SK-N-SH treated with all-trans-retinoic acid at 6 μM for 48 hours (cell line): ENCODE results near the gene CACNB2.

Experiments used
- ATAC-seq: fragments of 200-7000 bp; cut with Tn5 transposase; 3 replicates; pipeline ENCODE4 v1.9.1; 2020; ENCODE audit warnings: mild to moderate bottlenecking, moderate library complexity
- ARNTL ChIP-seq: fragments of 450-650 bp; formaldehyde crosslinking; IDR thresholded peaks from 2 replicates; pipeline ENCODE4 v1.5.0; 2020; ENCODE audit warnings: low read depth, mild to moderate bottlenecking, moderate library complexity, borderline replicate concordance
- BACH2 ChIP-seq: fragments of 250-450 bp; sonication (Bioruptor Pico); IDR thresholded peaks from 2 replicates; pipeline ENCODE4 v1.9.0; 2021; ENCODE audit warnings: mild to moderate bottlenecking, borderline replicate concordance
- CREB5 ChIP-seq: fragments of 250-450 bp; sonication (Bioruptor Pico); IDR thresholded peaks from 2 replicates; pipeline ENCODE4 v1.5.1; 2020; ENCODE audit warnings: low read depth, mild to moderate bottlenecking, moderate library complexity
- CSDC2 ChIP-seq: fragments of 250-450 bp; sonication (Bioruptor Pico); IDR thresholded peaks from 2 replicates; pipeline ENCODE4 v1.5.0; 2020; ENCODE audit warnings: mild to moderate bottlenecking, moderate library complexity
- CSRNP3 ChIP-seq: fragments of 250-450 bp; sonication (Bioruptor Pico); IDR thresholded peaks from 2 replicates; pipeline ENCODE4 v1.5.1; 2021; ENCODE audit warnings: mild to moderate bottlenecking, moderate library complexity
- ESRRG ChIP-seq: fragments of 250-450 bp; sonication (Bioruptor Pico); IDR thresholded peaks from 2 replicates; pipeline ENCODE4 v1.6.1; 2021; ENCODE audit warnings: mild to moderate bottlenecking
- GLIS3 ChIP-seq: fragments of 250-450 bp; sonication (Bioruptor Pico); IDR thresholded peaks from 2 replicates; pipeline ENCODE4 v1.5.0; 2020; ENCODE audit warnings: mild to moderate bottlenecking, moderate library complexity
- ISL1 ChIP-seq: fragments of 250-450 bp; sonication (Bioruptor Pico); IDR thresholded peaks from 2 replicates; pipeline ENCODE4 v2.1.2; 2022; ENCODE audit warnings: mild to moderate bottlenecking, moderate library complexity
- OSR1 ChIP-seq: fragments of 250-450 bp; sonication (Bioruptor Pico); IDR thresholded peaks from 2 replicates; pipeline ENCODE4 v1.8.0; 2022; ENCODE audit warnings: moderate library complexity, mild to moderate bottlenecking, inconsistent platforms
- PATZ1 ChIP-seq: fragments of 250-450 bp; sonication (Bioruptor Pico); IDR thresholded peaks from 2 replicates; pipeline ENCODE4 v1.8.0; 2020; ENCODE audit warnings: mild to moderate bottlenecking, moderate library complexity, borderline replicate concordance
- POU6F1 ChIP-seq: fragments of 250-450 bp; sonication (Bioruptor Pico); IDR thresholded peaks from 2 replicates; pipeline ENCODE4 v1.8.0; 2021; ENCODE audit warnings: low read depth, mild to moderate bottlenecking, moderate library complexity, borderline replicate concordance
- PPARA ChIP-seq: fragments of 250-450 bp; sonication (Bioruptor Pico); IDR thresholded peaks from 2 replicates; pipeline ENCODE4 v1.5.0; 2020; ENCODE audit warnings: mild to moderate bottlenecking, borderline replicate concordance
- RARB ChIP-seq: fragments of 250-450 bp; sonication (Bioruptor Pico); IDR thresholded peaks from 2 replicates; pipeline ENCODE4 v1.8.0; 2021; ENCODE audit warnings: mild to moderate bottlenecking, moderate library complexity
- TOX ChIP-seq: fragments of 250-450 bp; sonication (Bioruptor Pico); IDR thresholded peaks from 2 replicates; pipeline ENCODE4 v1.8.0; 2021; ENCODE audit warnings: mild to moderate bottlenecking, moderate library complexity, borderline replicate concordance
- TSHZ2 ChIP-seq: fragments of 250-450 bp; sonication (Bioruptor Pico); IDR thresholded peaks from 2 replicates; pipeline ENCODE4 v1.5.0; 2020; ENCODE audit warnings: mild to moderate bottlenecking, moderate library complexity
- ZFP3 ChIP-seq: fragments of 250-450 bp; sonication (Bioruptor Pico); IDR thresholded peaks from 2 replicates; pipeline ENCODE4 v1.5.0; 2020; ENCODE audit warnings: mild to moderate bottlenecking, moderate library complexity
- ZFP30 ChIP-seq: fragments of 450-650 bp; formaldehyde crosslinking; IDR thresholded peaks from 2 replicates; pipeline ENCODE4 v1.5.0; 2022; ENCODE audit warnings: mild to moderate bottlenecking, moderate library complexity
- ZNF565 ChIP-seq: fragments of 450-650 bp; formaldehyde crosslinking; conservative IDR thresholded peaks from 2 replicates; pipeline ENCODE4 v1.5.0; 2020; ENCODE audit warnings: low read depth, mild to moderate bottlenecking, moderate library complexity
- ZNF70 ChIP-seq: fragments of 450-650 bp; formaldehyde crosslinking; IDR thresholded peaks from 2 replicates; pipeline ENCODE4 v1.5.0; 2020; ENCODE audit warnings: mild to moderate bottlenecking, moderate library complexity
- ZNF8 ChIP-seq: fragments of 450-650 bp; formaldehyde crosslinking; IDR thresholded peaks from 2 replicates; pipeline ENCODE4 v1.5.0; 2020; ENCODE audit warnings: mild to moderate bottlenecking, moderate library complexity

Gene CACNB2

GRCh38 chr10:18368273-18368672, 228.0 kb downstream of the CACNB2 start (continued):
- TF ChIP-seq PATZ1 (CRISPR knock-in tag) (no peak), OSR1 (CRISPR knock-in tag) (no peak)

- peak; percentile 81 for ATAC-seq
- TF ChIP-seq ZNF565 (CRISPR knock-in tag) = no peak
- peak; percentile 55 for TF ChIP-seq ISL1
- no peak for TF ChIP-seq PPARA (CRISPR knock-in tag)
- no peak for TF ChIP-seq RARB (CRISPR knock-in tag)
- no peak for TF ChIP-seq CREB5 (CRISPR knock-in tag)
- no peak for TF ChIP-seq ZNF70 (CRISPR knock-in tag)
These were observed 228.5 kb downstream of the CACNB2 start for GRCh38 chr10:18368682-18369081.

- TF ChIP-seq TSHZ2 (CRISPR knock-in tag) (no peak), ESRRG (no peak), PPARA (CRISPR knock-in tag) (no peak), ARNTL (CRISPR knock-in tag) (no peak), ZNF70 (CRISPR knock-in tag) (no peak), ISL1 (no peak), ZNF8 (CRISPR knock-in tag) (no peak), BACH2 (CRISPR knock-in tag) (no peak), ZNF565 (CRISPR knock-in tag) (no peak), GLIS3 (CRISPR knock-in tag) (no peak), OSR1 (CRISPR knock-in tag) (no peak), ZFP30 (CRISPR knock-in tag) (no peak), TOX (no peak), CSDC2 (CRISPR knock-in tag) (no peak), RARB (CRISPR knock-in tag) (no peak), CSRNP3 (CRISPR knock-in tag) (no peak)
- ATAC-seq = no peak
These were observed 229.7 kb downstream of the CACNB2 start for GRCh38 chr10:18369859-18370473.

GRCh38 chr10:18376650-18377049, 236.4 kb downstream of the CACNB2 start:
- no peak for TF ChIP-seq POU6F1 (CRISPR knock-in tag)
- TF ChIP-seq RARB (CRISPR knock-in tag) = no peak
- TF ChIP-seq GLIS3 (CRISPR knock-in tag) = no peak
- no peak for TF ChIP-seq PATZ1 (CRISPR knock-in tag)
- TF ChIP-seq TOX = no peak
- no peak for TF ChIP-seq ZFP3
- TF ChIP-seq PPARA (CRISPR knock-in tag) = no peak
- TF ChIP-seq ESRRG = no peak
- TF ChIP-seq CSDC2 (CRISPR knock-in tag) = no peak
- no peak for TF ChIP-seq ISL1
- TF ChIP-seq OSR1 (CRISPR knock-in tag) = no peak
- TF ChIP-seq ARNTL (CRISPR knock-in tag) = no peak

More at GRCh38 chr10:18376650-18377049, 236.4 kb downstream of the CACNB2 start:
- ATAC-seq = no peak
